Stimulated activated CD8-positive, alpha-beta memory T cell treated with anti-CD3 and anti-CD28 coated beads, Interleukin-2, amount 100 ng/mL, for 48 hours (primary cell): ENCODE results near the gene SATB2.

Experiments used
- DNase-seq, 2 donors: peaks; one replicate each; pipeline ENCODE4 v3.0.0-alpha.2; 2020; ENCODE audit warnings: low read depth in 2 of 2

Gene SATB2

GRCh38 chr2:199457147-199458008 lies at the start of gene SATB2:
SATB2 (minus strand) TSS chr2:199457939; CDS start chr2:199456037, 1,902 bp downstream.
- DNase-seq, result no peak

- DNase-seq, result no peak
Measured at GRCh38 chr2:199505755-199506403, 48.1 kb upstream of the SATB2 start.

GRCh38 chr2:199503148-199503547 lies 45.4 kb upstream of the SATB2 start:
- no peak for DNase-seq

GRCh38 chr2:199499005-199499404 lies 41.3 kb upstream of the SATB2 start:
- no peak for DNase-seq

GRCh38 chr2:199495147-199495546 lies 37.4 kb upstream of the SATB2 start:
- DNase-seq, result no peak

- DNase-seq, result no peak
Measured at GRCh38 chr2:199490049-199490448, 32.3 kb upstream of the SATB2 start.

- DNase-seq, result no peak
Measured at GRCh38 chr2:199488772-199489400, 31.1 kb upstream of the SATB2 start.

GRCh38 chr2:199485732-199486335 lies 28.1 kb upstream of the SATB2 start:
- no peak for DNase-seq

- DNase-seq, result no peak
Measured at GRCh38 chr2:199484927-199485326, 27.2 kb upstream of the SATB2 start.

- no peak for DNase-seq
Measured at GRCh38 chr2:199480966-199481365, 23.2 kb upstream of the SATB2 start.

- no peak for DNase-seq
Measured at GRCh38 chr2:199477277-199477834, 19.6 kb upstream of the SATB2 start.

GRCh38 chr2:199471443-199472057 lies 13.8 kb upstream of the SATB2 start:
- no peak for DNase-seq

GRCh38 chr2:199470672-199471442 lies 13.1 kb upstream of the SATB2 start:
- DNase-seq, result no peak

GRCh38 chr2:199470361-199470671 lies 12.6 kb upstream of the SATB2 start:
- no peak for DNase-seq

- DNase-seq, result no peak
Measured at GRCh38 chr2:199469514-199470360, 12.0 kb upstream of the SATB2 start.

- no peak for DNase-seq
Measured at GRCh38 chr2:199468561-199469513, 11.1 kb upstream of the SATB2 start.

- no peak for DNase-seq
Measured at GRCh38 chr2:199467066-199467822, 9.5 kb upstream of the SATB2 start.

- DNase-seq, result no peak
Measured at GRCh38 chr2:199466692-199467065, 8.9 kb upstream of the SATB2 start.
